ENCODE results near the gene TNRC18. TPM values are rescaled to one million over a fixed set of nuclear protein-coding genes. Genes with fewer than 3 reads are reported as not detected.
"Not testable (repeated sequence)": the region's sequence is repeated elsewhere in the genome, so short reads cannot be mapped to it uniquely, and the experiment has no call there.

Gene TNRC18
- total RNA-seq, 1 donor from 2014 or later = 198 TPM

GRCh38 chr7:5305050-5305449 is 118.6 kb downstream of the TNRC18 start:
- not testable (repeated sequence) for H3K27ac Mint-ChIP-seq (ENCODE audit: unreplicated experiment); DNase-seq (ENCODE audit: extremely low spot score, unreplicated experiment)

GRCh38 chr7:5303591-5304505 is 119.8 kb downstream of the TNRC18 start:
- no peaks in the 10 kb centered on the region for H3K4me1 Mint-ChIP-seq (ENCODE audit: unreplicated experiment)
- no peaks in the 10 kb centered on the region for H3K27me3 Mint-ChIP-seq (ENCODE audit: unreplicated experiment)
- no peak overlapping the region for H3K4me3 Mint-ChIP-seq (ENCODE audit: unreplicated experiment)
- peaks cover 7% of the 10 kb centered on the region for H3K36me3 Mint-ChIP-seq (ENCODE audit: unreplicated experiment)
- no peaks in the 10 kb centered on the region for H3K9me3 Mint-ChIP-seq (ENCODE audit: unreplicated experiment)
- H3K27ac Mint-ChIP-seq (ENCODE audit: unreplicated experiment) = no peak overlapping the region
- TF ChIP-seq CTCF (IDR thresholded peaks at IDR 0.05) = no peak
- DNase-seq (ENCODE audit: extremely low spot score, unreplicated experiment) = no peak

More at GRCh38 chr7:5305050-5305449, 118.6 kb downstream of the TNRC18 start:
- H3K4me3 Mint-ChIP-seq (ENCODE audit: unreplicated experiment); H3K4me1 Mint-ChIP-seq (ENCODE audit: unreplicated experiment); H3K9me3 Mint-ChIP-seq (ENCODE audit: unreplicated experiment); H3K27me3 Mint-ChIP-seq (ENCODE audit: unreplicated experiment); H3K36me3 Mint-ChIP-seq (ENCODE audit: unreplicated experiment): not testable (repeated sequence)

- no peak for DNase-seq (ENCODE audit: extremely low spot score, unreplicated experiment)
- H3K4me1 Mint-ChIP-seq (ENCODE audit: unreplicated experiment) = no peaks in the 10 kb centered on the region
- H3K9me3 Mint-ChIP-seq (ENCODE audit: unreplicated experiment) = no peaks in the 10 kb centered on the region
- TF ChIP-seq CTCF (IDR thresholded peaks at IDR 0.05) = no peak
- no peak overlapping the region for H3K27ac Mint-ChIP-seq (ENCODE audit: unreplicated experiment)
- peaks cover 4% of the 10 kb centered on the region for H3K36me3 Mint-ChIP-seq (ENCODE audit: unreplicated experiment)
- H3K4me3 Mint-ChIP-seq (ENCODE audit: unreplicated experiment) = no peak overlapping the region
- no peaks in the 10 kb centered on the region for H3K27me3 Mint-ChIP-seq (ENCODE audit: unreplicated experiment)
These were observed 120.6 kb downstream of the TNRC18 start for GRCh38 chr7:5303061-5303460.

GRCh38 chr7:5302577-5302976 is 121.1 kb downstream of the TNRC18 start:
- H3K9me3 Mint-ChIP-seq (ENCODE audit: unreplicated experiment) = no peaks in the 10 kb centered on the region
- TF ChIP-seq CTCF (IDR thresholded peaks at IDR 0.05) = no peak
- H3K27ac Mint-ChIP-seq (ENCODE audit: unreplicated experiment) = no peak overlapping the region
- H3K36me3 Mint-ChIP-seq (ENCODE audit: unreplicated experiment) = peaks cover 4% of the 10 kb centered on the region
- no peaks in the 10 kb centered on the region for H3K27me3 Mint-ChIP-seq (ENCODE audit: unreplicated experiment)
- no peak for DNase-seq (ENCODE audit: extremely low spot score, unreplicated experiment)
- no peak overlapping the region for H3K4me3 Mint-ChIP-seq (ENCODE audit: unreplicated experiment)
- no peaks in the 10 kb centered on the region for H3K4me1 Mint-ChIP-seq (ENCODE audit: unreplicated experiment)

- Mint-ChIP-seq H3K4me1 (ENCODE audit: unreplicated experiment) (no peaks in the 10 kb centered on the region), H3K27me3 (ENCODE audit: unreplicated experiment) (no peaks in the 10 kb centered on the region), H3K9me3 (ENCODE audit: unreplicated experiment) (no peaks in the 10 kb centered on the region), H3K4me3 (ENCODE audit: unreplicated experiment) (no peak overlapping the region), H3K36me3 (ENCODE audit: unreplicated experiment) (no peaks in the 10 kb centered on the region), H3K27ac (ENCODE audit: unreplicated experiment) (no peak overlapping the region)
- DNase-seq (ENCODE audit: extremely low spot score, unreplicated experiment) = no peak
- TF ChIP-seq CTCF (IDR thresholded peaks at IDR 0.05) = no peak
These were observed 123.3 kb downstream of the TNRC18 start for GRCh38 chr7:5300366-5300765.
